Activated CD8-positive, alpha-beta T cell treated with anti-CD3 and anti-CD28 coated beads, Interleukin-2, amount 10 ng/mL, durations not matched to agents 7 days and 5 days (primary cell): ENCODE data around the gene CDKAL1. TPM values are rescaled to one million over a fixed set of nuclear protein-coding genes. Genes with fewer than 3 reads are reported as not detected.

ENCODE experiments used
- ATAC-seq: fragments of 150-1000 bp; cut with Tn5 transposase; one replicate; pipeline ENCODE4 v1.10.0; 2021; ENCODE audit warnings: moderate library complexity
- CTCF ChIA-PET: fragments of 350-600 bp; sonication (Branson Sonifier 250); formaldehyde crosslinking; loops from one replicate; lab custom pipeline; 2021; ENCODE audit warnings: antibody characterized with exemption; lab: Charles Lee
- POLR2A ChIA-PET: fragments of 350-600 bp; sonication (Branson Sonifier 250); formaldehyde crosslinking; loops from one replicate; lab custom pipeline; 2021; ENCODE audit warnings: antibody characterized with exemption; lab: Charles Lee
- DNase-seq: peaks from one replicate; pipeline ENCODE4 v3.0.0-alpha.2; 2020
- H3K27ac Mint-ChIP-seq: one replicate; pipeline ENCODE4 v1.8.0; 2021; ENCODE audit warnings: mild to moderate bottlenecking, mixed read lengths
- H3K27me3 Mint-ChIP-seq: one replicate; pipeline ENCODE4 v1.8.0; 2021; ENCODE audit warnings: low read depth, mixed read lengths
- H3K36me3 Mint-ChIP-seq: one replicate; pipeline ENCODE4 v1.8.0; 2021; ENCODE audit warnings: low read depth, mixed read lengths
- H3K4me1 Mint-ChIP-seq: one replicate; pipeline ENCODE4 v1.8.0; 2021; ENCODE audit warnings: low read depth, mixed read lengths
- H3K4me3 Mint-ChIP-seq: one replicate; pipeline ENCODE4 v1.8.0; 2021; ENCODE audit warnings: mild to moderate bottlenecking, mixed read lengths
- H3K9me3 Mint-ChIP-seq: one replicate; pipeline ENCODE4 v1.8.0; 2022; ENCODE audit warnings: mixed read lengths; ENCODE audit not compliant: insufficient read depth
- total RNA-seq, 2 experiments: library from RNA; stranded (reverse); gene quantifications; one replicate each; pipeline ENCODE4 v1.2.3, GENCODE V29; 2021

Gene CDKAL1
- total RNA-seq, 2 experiments from 2014 or later: 24.3 to 25.2 TPM

GRCh38 chr6:20704325-20705025 is 170.2 kb downstream of the CDKAL1 start:
- CTCF ChIA-PET: interaction anchor here (0.9 kb wide), 1 partner anchor 13 kb away, joined by 3 read pairs; no protein-coding TSS in a partner anchor
- Mint-ChIP-seq H3K4me1 (peaks cover 36% of the 10 kb centered on the region), H3K9me3 (no peaks in the 10 kb centered on the region)

GRCh38 chr6:20705741-20706140 is 171.5 kb downstream of the CDKAL1 start:
- Mint-ChIP-seq H3K27ac (no peak overlapping the region), H3K36me3 (peaks cover 4% of the 10 kb centered on the region), H3K27me3 (no peaks in the 10 kb centered on the region), H3K9me3 (no peaks in the 10 kb centered on the region), H3K4me1 (peaks cover 39% of the 10 kb centered on the region), H3K4me3 (no peak overlapping the region)
- ATAC-seq (no peak), DNase-seq (no peak)
- CTCF ChIA-PET: no interaction called here
- POLR2A ChIA-PET: no interaction called here

More at GRCh38 chr6:20704325-20705025, 170.2 kb downstream of the CDKAL1 start:
- Mint-ChIP-seq H3K4me3 (no peak overlapping the region), H3K36me3 (peaks cover under 1% of the 10 kb centered on the region), H3K27ac (no peak overlapping the region), H3K27me3 (no peaks in the 10 kb centered on the region)
- POLR2A ChIA-PET: no interaction called here
- DNase-seq: no peak
- no peak for ATAC-seq

GRCh38 chr6:20706238-20706938 is 172.1 kb downstream of the CDKAL1 start:
- Mint-ChIP-seq H3K27me3 (no peaks in the 10 kb centered on the region), H3K9me3 (no peaks in the 10 kb centered on the region), H3K4me1 (peaks cover 39% of the 10 kb centered on the region), H3K27ac (no peak overlapping the region), H3K4me3 (no peak overlapping the region), H3K36me3 (peaks cover 4% of the 10 kb centered on the region)
- ATAC-seq (no peak), DNase-seq (no peak)
- ChIA-PET CTCF (no interaction called here), POLR2A (no interaction called here)

- DNase-seq: no peak
- Mint-ChIP-seq H3K27ac (no peak overlapping the region), H3K27me3 (no peaks in the 10 kb centered on the region), H3K4me3 (no peak overlapping the region), H3K9me3 (no peaks in the 10 kb centered on the region), H3K4me1 (peaks cover 39% of the 10 kb centered on the region), H3K36me3 (peaks cover 4% of the 10 kb centered on the region)
- no peak for ATAC-seq
- POLR2A ChIA-PET: no interaction called here
- CTCF ChIA-PET: no interaction called here
Observed at GRCh38 chr6:20706939-20707485, 172.8 kb downstream of the CDKAL1 start.

- DNase-seq (no peak), ATAC-seq (no peak)
- peaks cover 35% of the 10 kb centered on the region for H3K4me1 Mint-ChIP-seq
- H3K4me3 Mint-ChIP-seq: no peak overlapping the region
- no peak overlapping the region for H3K27ac Mint-ChIP-seq
- H3K36me3 Mint-ChIP-seq: peaks cover 4% of the 10 kb centered on the region
- no peaks in the 10 kb centered on the region for H3K27me3 Mint-ChIP-seq
- no peaks in the 10 kb centered on the region for H3K9me3 Mint-ChIP-seq
- CTCF ChIA-PET: no interaction called here
- POLR2A ChIA-PET: no interaction called here
Observed at GRCh38 chr6:20707870-20708269, 173.6 kb downstream of the CDKAL1 start.

- ChIA-PET CTCF (no interaction called here), POLR2A (no interaction called here)
- Mint-ChIP-seq H3K4me1 (peaks cover 34% of the 10 kb centered on the region), H3K9me3 (no peaks in the 10 kb centered on the region), H3K36me3 (peaks cover 4% of the 10 kb centered on the region), H3K4me3 (no peak overlapping the region), H3K27ac (no peak overlapping the region), H3K27me3 (no peaks in the 10 kb centered on the region)
- ATAC-seq (peak; percentile 49), DNase-seq (peak; percentile 39)
Observed at GRCh38 chr6:20708367-20709124, 174.3 kb downstream of the CDKAL1 start.

- H3K27ac Mint-ChIP-seq: no peak overlapping the region
- ATAC-seq (no peak), DNase-seq (no peak)
- peaks cover 30% of the 10 kb centered on the region for H3K4me1 Mint-ChIP-seq
- H3K4me3 Mint-ChIP-seq: no peak overlapping the region
- ChIA-PET CTCF (interaction anchor here (1.3 kb wide), 1 partner anchor 10 kb away, joined by 3 read pairs; no protein-coding TSS in a partner anchor), POLR2A (no interaction called here)
- H3K27me3 Mint-ChIP-seq: no peaks in the 10 kb centered on the region
- peaks cover 4% of the 10 kb centered on the region for H3K36me3 Mint-ChIP-seq
- no peaks in the 10 kb centered on the region for H3K9me3 Mint-ChIP-seq
Observed at GRCh38 chr6:20709451-20709850, 175.2 kb downstream of the CDKAL1 start.

GRCh38 chr6:20710341-20710740 is 176.1 kb downstream of the CDKAL1 start:
- DNase-seq: no peak
- no peak overlapping the region for H3K4me3 Mint-ChIP-seq
- H3K27ac Mint-ChIP-seq: no peak overlapping the region
- no peaks in the 10 kb centered on the region for H3K9me3 Mint-ChIP-seq
- peaks cover 30% of the 10 kb centered on the region for H3K4me1 Mint-ChIP-seq
- ATAC-seq: no peak
- peaks cover 4% of the 10 kb centered on the region for H3K36me3 Mint-ChIP-seq
- POLR2A ChIA-PET: no interaction called here
- CTCF ChIA-PET: interaction anchor here (1.3 kb wide), 1 partner anchor 9 kb away, joined by 3 read pairs; no protein-coding TSS in a partner anchor
- no peaks in the 10 kb centered on the region for H3K27me3 Mint-ChIP-seq

- H3K36me3 Mint-ChIP-seq: peaks cover 4% of the 10 kb centered on the region
- POLR2A ChIA-PET: no interaction called here
Observed at GRCh38 chr6:20711518-20711917, 177.3 kb downstream of the CDKAL1 start.

GRCh38 chr6:20712011-20712410 is 177.8 kb downstream of the CDKAL1 start:
- ChIA-PET POLR2A (no interaction called here), CTCF (no interaction called here)
- no peaks in the 10 kb centered on the region for H3K9me3 Mint-ChIP-seq
- ATAC-seq: no peak
- no peak overlapping the region for H3K27ac Mint-ChIP-seq
- H3K36me3 Mint-ChIP-seq: peaks cover 4% of the 10 kb centered on the region
- no peak overlapping the region for H3K4me3 Mint-ChIP-seq
- peaks cover 22% of the 10 kb centered on the region for H3K4me1 Mint-ChIP-seq
- H3K27me3 Mint-ChIP-seq: no peaks in the 10 kb centered on the region
- no peak for DNase-seq

More at GRCh38 chr6:20711518-20711917, 177.3 kb downstream of the CDKAL1 start:
- H3K9me3 Mint-ChIP-seq: no peaks in the 10 kb centered on the region
- ATAC-seq (no peak), DNase-seq (no peak)
- no peaks in the 10 kb centered on the region for H3K27me3 Mint-ChIP-seq
- H3K4me3 Mint-ChIP-seq: no peak overlapping the region
- peaks cover 27% of the 10 kb centered on the region for H3K4me1 Mint-ChIP-seq
- CTCF ChIA-PET: no interaction called here
- H3K27ac Mint-ChIP-seq: no peak overlapping the region

GRCh38 chr6:20715135-20715806 is 181.0 kb downstream of the CDKAL1 start:
- no peaks in the 10 kb centered on the region for H3K9me3 Mint-ChIP-seq
- no peak overlapping the region for H3K27ac Mint-ChIP-seq
- CTCF ChIA-PET: no interaction called here
- DNase-seq: no peak
- H3K4me3 Mint-ChIP-seq: no peak overlapping the region
- no peak for ATAC-seq
- no peaks in the 10 kb centered on the region for H3K27me3 Mint-ChIP-seq
- POLR2A ChIA-PET: no interaction called here
- H3K4me1 Mint-ChIP-seq: peaks cover 21% of the 10 kb centered on the region
- H3K36me3 Mint-ChIP-seq: no peaks in the 10 kb centered on the region
